ENCODE measurements around the gene HRH4. TPM values are rescaled to one million over a fixed set of nuclear protein-coding genes. Genes with fewer than 3 reads are reported as not detected.
A peak's percentile ranks its signal among the peaks of the same experiment; 100 is the strongest.

Gene HRH4
- total RNA-seq, 2 donors from 2014 or later = 0.20 TPM; not detected in 1

DNA sequence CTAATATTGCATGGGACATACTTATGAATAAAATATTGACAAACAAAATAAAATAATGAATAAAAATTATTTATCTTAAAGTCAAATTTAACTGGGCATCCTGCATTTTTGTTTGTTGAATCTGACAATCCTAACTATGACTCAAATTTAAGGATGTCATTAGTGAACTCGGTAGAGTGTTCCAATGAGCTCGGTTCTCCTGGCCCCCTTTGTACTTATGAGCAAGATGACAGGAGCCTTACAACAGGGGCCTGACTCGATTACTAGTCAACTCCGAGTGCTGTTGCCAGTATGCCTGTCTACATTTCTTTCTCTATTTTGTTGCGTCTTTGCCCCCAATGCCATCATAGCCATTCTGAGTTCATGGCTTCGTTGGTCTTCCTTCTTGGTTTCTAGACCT lies 40.3 kb downstream of the HRH4 start:
- Histone ChIP-seq H3K9me3 (ENCODE audit: control insufficient read depth, low read length) (no peaks in the 10 kb centered on the region), H3K4me3 (ENCODE audit: low read length) (no peak overlapping the region), H3K36me3 (ENCODE audit: control insufficient read depth, insufficient read depth, low read length) (no peaks in the 10 kb centered on the region), H3K9ac (ENCODE audit: extremely low read depth, low read length, poor library complexity, severe bottlenecking) (no peak overlapping the region), H3K4me1 (ENCODE audit: control insufficient read depth, insufficient read depth, low read length) (no peaks in the 10 kb centered on the region), H3K27ac (ENCODE audit: low read depth, low read length) (no peak overlapping the region), H3K27me3 (ENCODE audit: control insufficient read depth, insufficient read depth, low read length, poor library complexity, severe bottlenecking) (no peaks in the 10 kb centered on the region)
- H3K4me1 Mint-ChIP-seq = peaks cover 12% of the 10 kb centered on the region
- no peaks in the 10 kb centered on the region for H3K27me3 Mint-ChIP-seq (ENCODE audit: insufficient read depth)
- WGBS, 2 experiments (ENCODE audit: insufficient coverage in 1 of 2, insufficient read length in 1 of 2) = 94 to 98% methylated on average over 4 to 6 of the region's 6 CpGs
- H3K4me3 Mint-ChIP-seq = no peak overlapping the region
- H3K36me3 Mint-ChIP-seq (ENCODE audit: low read depth) = no peaks in the 10 kb centered on the region
- no peak for TF ChIP-seq CTCF (conservative IDR thresholded peaks at IDR 0.05)
- DNase-seq = no peak
- no peak overlapping the region for H3K27ac Mint-ChIP-seq
- no peaks in the 10 kb centered on the region for H3K9me3 Mint-ChIP-seq

DNA sequence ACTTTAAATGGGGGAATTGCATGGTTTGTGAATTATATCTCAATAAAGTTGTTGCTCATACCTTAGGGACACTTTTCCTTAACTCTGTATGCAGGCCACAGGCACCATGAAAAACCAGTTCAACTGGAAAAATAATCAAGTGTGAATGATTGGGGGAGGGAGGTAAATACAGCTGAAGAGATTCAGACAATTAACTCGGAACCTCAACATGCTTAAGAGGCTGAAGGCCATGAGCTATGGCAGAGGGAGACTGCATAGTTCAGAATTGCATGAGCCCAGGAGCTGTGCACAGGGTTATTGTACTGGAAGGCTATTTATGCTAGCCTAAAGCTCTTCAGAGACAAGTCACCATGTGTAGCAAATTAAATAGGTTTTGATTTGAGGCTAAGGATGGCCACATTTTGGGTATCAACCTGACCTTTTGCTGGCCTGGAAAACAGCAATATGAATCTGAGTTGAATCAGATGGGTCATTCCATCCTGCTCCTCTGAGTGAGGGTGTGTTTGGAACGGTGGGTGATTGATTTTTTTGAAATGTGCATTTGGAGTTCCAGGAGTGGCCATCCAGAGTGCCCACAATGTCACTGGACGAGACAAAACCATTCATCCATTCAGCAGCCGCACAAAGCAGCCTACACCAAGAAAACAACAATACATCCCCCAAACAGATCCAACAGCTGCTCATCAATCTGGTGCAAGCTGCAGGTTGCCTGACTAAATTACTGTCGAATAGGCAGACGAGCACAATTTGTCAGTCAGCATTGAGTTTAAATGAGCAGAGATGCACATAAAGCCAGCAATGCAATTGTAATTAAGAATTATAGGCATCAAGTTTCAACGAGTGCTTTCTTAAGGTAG lies 42.5 kb downstream of the HRH4 start:
- WGBS, 2 experiments (ENCODE audit: insufficient coverage in 1 of 2, insufficient read length in 1 of 2) = 81 to 88% methylated on average over 4 to 7 of the region's 7 CpGs
- Mint-ChIP-seq H3K4me3 (no peak overlapping the region), H3K36me3 (ENCODE audit: low read depth) (no peaks in the 10 kb centered on the region), H3K27ac (no peak overlapping the region), H3K27me3 (ENCODE audit: insufficient read depth) (no peaks in the 10 kb centered on the region), H3K4me1 (peaks cover 12% of the 10 kb centered on the region), H3K9me3 (no peaks in the 10 kb centered on the region)
- Histone ChIP-seq H3K27me3 (ENCODE audit: control insufficient read depth, insufficient read depth, low read length, poor library complexity, severe bottlenecking) (no peaks in the 10 kb centered on the region), H3K4me3 (ENCODE audit: low read length) (peak overlapping the region; percentile 36), H3K9me3 (ENCODE audit: control insufficient read depth, low read length) (no peaks in the 10 kb centered on the region), H3K9ac (ENCODE audit: extremely low read depth, low read length, poor library complexity, severe bottlenecking) (no peak overlapping the region), H3K36me3 (ENCODE audit: control insufficient read depth, insufficient read depth, low read length) (no peaks in the 10 kb centered on the region), H3K27ac (ENCODE audit: low read depth, low read length) (no peak overlapping the region), H3K4me1 (ENCODE audit: control insufficient read depth, insufficient read depth, low read length) (no peaks in the 10 kb centered on the region)
- no peak for TF ChIP-seq CTCF (conservative IDR thresholded peaks at IDR 0.05)
- DNase-seq = no peak

DNA sequence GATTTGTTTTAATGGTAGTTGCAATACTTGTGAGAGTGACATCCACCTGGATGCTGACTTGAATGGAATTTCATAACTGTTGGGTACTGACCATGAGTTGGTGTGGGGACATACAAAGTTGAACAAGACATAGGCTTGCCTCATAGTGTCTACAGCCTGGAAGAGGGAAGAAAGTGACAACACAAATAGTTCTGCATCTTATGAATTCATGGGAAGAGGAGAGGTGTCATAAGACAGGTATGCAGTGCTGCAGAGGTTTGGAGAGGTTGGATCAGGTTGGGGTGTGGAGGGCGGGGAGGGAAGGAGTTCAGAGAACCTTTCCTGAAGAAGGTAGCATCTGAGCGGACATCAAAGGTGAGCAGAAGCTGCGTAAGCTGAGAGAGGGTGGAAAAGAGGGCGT lies 44.0 kb downstream of the HRH4 start:
- Mint-ChIP-seq H3K4me3 (no peak overlapping the region), H3K27me3 (ENCODE audit: insufficient read depth) (no peaks in the 10 kb centered on the region), H3K9me3 (no peaks in the 10 kb centered on the region), H3K27ac (no peak overlapping the region), H3K36me3 (ENCODE audit: low read depth) (no peaks in the 10 kb centered on the region), H3K4me1 (peaks cover 12% of the 10 kb centered on the region)
- DNase-seq = no peak
- Histone ChIP-seq H3K36me3 (ENCODE audit: control insufficient read depth, insufficient read depth, low read length) (no peaks in the 10 kb centered on the region), H3K27me3 (ENCODE audit: control insufficient read depth, insufficient read depth, low read length, poor library complexity, severe bottlenecking) (no peaks in the 10 kb centered on the region), H3K4me3 (ENCODE audit: low read length) (no peak overlapping the region), H3K27ac (ENCODE audit: low read depth, low read length) (no peak overlapping the region), H3K4me1 (ENCODE audit: control insufficient read depth, insufficient read depth, low read length) (no peaks in the 10 kb centered on the region), H3K9me3 (ENCODE audit: control insufficient read depth, low read length) (no peaks in the 10 kb centered on the region), H3K9ac (ENCODE audit: extremely low read depth, low read length, poor library complexity, severe bottlenecking) (no peak overlapping the region)
- 89 to 96% methylated on average over 3 to 4 of the region's 4 CpGs for WGBS, 2 experiments (ENCODE audit: insufficient coverage in 1 of 2, insufficient read length in 1 of 2)
- no peak for TF ChIP-seq CTCF (conservative IDR thresholded peaks at IDR 0.05)

All from endodermal cell (in vitro differentiated cells).